Measurements from ENCODE around the gene MICAL3.

- TF ChIP-seq CTCF (IDR thresholded peaks at IDR 0.05) (no peak), POLR2A (IDR thresholded peaks at IDR 0.05) (no peak)
Measured at GRCh38 chr22:17869285-17870096, 154.9 kb downstream of the MICAL3 start.
